Thoracic aorta (tissue), 2 donors: Measurements from ENCODE around the gene CHIC2. TPM values are rescaled to one million over a fixed set of nuclear protein-coding genes. Genes with fewer than 3 reads are reported as not detected.

Experiments used
- ATAC-seq: fragments of 150-250 bp; one replicate; pipeline ENCODE4 v1.8.0; 2017; ENCODE audit warnings: low read depth; ENCODE audit not compliant: insufficient number of reproducible peaks, low FRiP score
- DNase-seq: peaks from one replicate; pipeline ENCODE4 v3.0.0-alpha.2; 2020; ENCODE audit warnings: low spot score
- H3K27ac ChIP-seq, 2 donors: fragments of 200-600 bp; sonication (generic); 1 replicate in 1 of 2; 2 replicates in 1 of 2; pipeline ENCODE4 v1.5.1; 2016; ENCODE audit warnings: mild to moderate bottlenecking in 2 of 2, moderate library complexity in 2 of 2
- H3K27me3 ChIP-seq: fragments of 200-600 bp; sonication (generic); replicated peaks from 2 replicates; pipeline ENCODE4 v1.6.0; 2016; ENCODE audit warnings: mild to moderate bottlenecking; ENCODE audit not compliant: insufficient read depth
- H3K36me3 ChIP-seq: fragments of 200-600 bp; sonication (generic); one replicate; pipeline ENCODE4 v1.5.1; 2016
- H3K4me1 ChIP-seq, 2 donors: fragments of 200-600 bp; sonication (generic); 1 replicate in 1 of 2; 2 replicates in 1 of 2; pipeline versions ENCODE4 v1.5.1 to v1.6.0; 2016; ENCODE audit warnings: low read depth in 2 of 2, mild to moderate bottlenecking in 1 of 2; ENCODE audit not compliant: control insufficient read depth in 1 of 2
- H3K4me3 ChIP-seq: fragments of 200-600 bp; sonication (generic); 2 replicates; pipeline ENCODE4 v1.5.1; 2016; ENCODE audit warnings: mild to moderate bottlenecking
- H3K9me3 ChIP-seq: fragments of 200-600 bp; sonication (generic); 2 replicates; pipeline ENCODE4 v1.5.1; 2016
- total RNA-seq, 2 donors: library from RNA; depleted of rRNA; stranded (reverse); fragments of >200 nt; gene quantifications; one replicate each; pipeline versions ENCODE4 v1.1.0 to v1.2.3, GENCODE V29; 2016
- TF ChIP-seq, protein P1 (sequence below): fragments of 200-600 bp; sonication (generic); IDR thresholded peaks from one replicate; pipeline ENCODE4 v1.5.1; 2019; ENCODE audit warnings: antibody characterized with exemption

CHIC2 gene
- total RNA-seq, 2 donors from 2014 or later, result 52.8 to 75.0 TPM

DNA sequence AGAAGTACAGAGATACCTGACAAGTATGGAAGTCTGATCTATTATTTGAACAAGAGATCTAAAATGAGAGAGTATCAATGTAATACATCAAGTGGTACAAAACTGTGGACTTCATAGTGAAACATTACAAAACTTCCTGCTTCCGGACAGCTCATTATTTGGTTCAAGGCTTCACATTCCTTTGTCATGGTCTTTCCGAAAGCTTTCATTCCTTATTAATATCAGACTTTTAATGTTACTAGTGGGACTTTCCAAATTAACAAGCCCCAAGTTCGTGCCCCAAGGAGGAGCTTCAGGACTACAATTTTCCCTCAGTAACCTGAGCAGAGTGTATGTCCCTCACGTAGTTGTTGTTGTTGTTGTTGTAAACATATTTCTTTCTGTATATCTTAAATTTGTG, 1.2 kb downstream of the CHIC2 start:
- Histone ChIP-seq H3K4me3 (peak overlapping the region; percentile 96), H3K9me3 (no peaks in the 10 kb centered on the region), H3K36me3 (no peaks in the 10 kb centered on the region), H3K27me3 (no peaks in the 10 kb centered on the region), H3K27ac (peak overlapping the region; percentile 93 to 97), H3K4me1 (peaks cover 49 to 63% of the 10 kb centered on the region in 2 donors)
- DNase-seq (no peak), ATAC-seq (no peak)
- TF ChIP-seq, protein P1, sequence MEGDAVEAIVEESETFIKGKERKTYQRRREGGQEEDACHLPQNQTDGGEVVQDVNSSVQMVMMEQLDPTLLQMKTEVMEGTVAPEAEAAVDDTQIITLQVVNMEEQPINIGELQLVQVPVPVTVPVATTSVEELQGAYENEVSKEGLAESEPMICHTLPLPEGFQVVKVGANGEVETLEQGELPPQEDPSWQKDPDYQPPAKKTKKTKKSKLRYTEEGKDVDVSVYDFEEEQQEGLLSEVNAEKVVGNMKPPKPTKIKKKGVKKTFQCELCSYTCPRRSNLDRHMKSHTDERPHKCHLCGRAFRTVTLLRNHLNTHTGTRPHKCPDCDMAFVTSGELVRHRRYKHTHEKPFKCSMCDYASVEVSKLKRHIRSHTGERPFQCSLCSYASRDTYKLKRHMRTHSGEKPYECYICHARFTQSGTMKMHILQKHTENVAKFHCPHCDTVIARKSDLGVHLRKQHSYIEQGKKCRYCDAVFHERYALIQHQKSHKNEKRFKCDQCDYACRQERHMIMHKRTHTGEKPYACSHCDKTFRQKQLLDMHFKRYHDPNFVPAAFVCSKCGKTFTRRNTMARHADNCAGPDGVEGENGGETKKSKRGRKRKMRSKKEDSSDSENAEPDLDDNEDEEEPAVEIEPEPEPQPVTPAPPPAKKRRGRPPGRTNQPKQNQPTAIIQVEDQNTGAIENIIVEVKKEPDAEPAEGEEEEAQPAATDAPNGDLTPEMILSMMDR, result no peak

DNA sequence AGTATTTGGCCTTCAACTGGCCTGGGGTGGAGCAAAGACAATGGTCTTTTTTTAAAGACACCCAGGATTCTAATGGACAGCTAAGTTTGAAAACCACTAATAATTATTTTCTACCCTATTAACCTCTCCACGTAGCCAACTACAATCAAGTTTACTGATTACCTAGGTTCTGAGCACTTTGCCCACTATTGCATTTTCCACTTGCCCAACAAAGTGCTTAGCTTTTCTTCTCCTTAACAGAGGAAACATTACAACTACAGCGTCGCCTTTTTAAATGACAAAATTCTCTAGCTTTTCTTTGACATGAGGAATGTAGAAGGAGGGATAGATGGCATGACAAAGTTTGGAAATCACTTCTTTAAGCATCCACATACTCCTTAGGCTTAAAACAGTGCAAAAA, 2.0 kb downstream of the CHIC2 start:
- H3K27ac ChIP-seq, result no peak overlapping the region
- no peaks in the 10 kb centered on the region for H3K36me3 ChIP-seq
- ATAC-seq, result no peak
- no peak for DNase-seq
- H3K4me3 ChIP-seq, result peak overlapping the region; percentile 96
- no peaks in the 10 kb centered on the region for H3K9me3 ChIP-seq
- TF ChIP-seq, protein P1, result no peak
- peaks cover 49 to 70% of the 10 kb centered on the region in 2 donors for H3K4me1 ChIP-seq
- no peaks in the 10 kb centered on the region for H3K27me3 ChIP-seq

DNA sequence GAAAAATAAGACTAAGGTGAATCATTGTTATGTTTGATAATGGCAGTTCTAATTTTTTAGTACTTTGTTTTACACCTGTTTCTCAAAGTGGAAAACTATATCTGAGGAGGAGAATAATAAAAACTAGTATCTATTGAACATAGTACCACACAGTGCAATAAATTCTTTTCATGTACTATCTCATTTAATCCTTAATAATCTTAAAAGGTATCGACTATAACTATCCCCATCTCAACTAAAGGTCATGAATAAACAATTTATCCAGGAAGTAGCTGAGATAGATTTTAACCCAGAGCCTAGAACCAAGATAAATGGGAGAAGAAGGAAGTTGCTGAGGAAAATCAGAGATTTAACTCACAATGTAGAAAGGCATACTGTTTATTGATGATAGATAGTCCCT, 2.5 kb downstream of the CHIC2 start:
- ATAC-seq, result no peak
- H3K27ac ChIP-seq, result no peak overlapping the region
- no peaks in the 10 kb centered on the region for H3K36me3 ChIP-seq
- TF ChIP-seq, protein P1, result no peak
- DNase-seq, result no peak
- H3K4me1 ChIP-seq, result peaks cover 55 to 71% of the 10 kb centered on the region in 2 donors
- no peaks in the 10 kb centered on the region for H3K9me3 ChIP-seq
- peak overlapping the region; percentile 96 for H3K4me3 ChIP-seq
- no peaks in the 10 kb centered on the region for H3K27me3 ChIP-seq

DNA sequence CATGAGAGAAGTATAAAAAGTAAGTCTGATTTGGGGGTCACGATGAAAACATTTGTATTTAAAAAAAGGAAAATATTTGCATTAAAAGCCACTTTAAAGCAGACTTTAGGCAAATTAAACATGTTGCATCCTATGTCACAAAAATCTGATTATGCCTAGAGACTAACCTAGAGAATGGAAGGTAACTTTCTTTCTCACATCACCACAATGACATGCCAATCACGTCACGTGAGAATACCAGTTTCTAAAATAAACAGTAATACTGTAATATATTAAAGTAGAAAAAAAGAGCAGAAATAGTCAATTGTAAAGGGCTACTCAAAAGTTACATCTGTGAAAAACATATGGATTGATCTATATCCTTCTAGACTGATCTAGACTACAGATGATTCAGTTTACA, 3.3 kb downstream of the CHIC2 start:
- H3K9me3 ChIP-seq, result no peaks in the 10 kb centered on the region
- no peaks in the 10 kb centered on the region for H3K27me3 ChIP-seq
- ATAC-seq, result no peak
- peak overlapping the region; percentile 96 for H3K4me3 ChIP-seq
- TF ChIP-seq, protein P1, result no peak
- H3K27ac ChIP-seq, result no peak overlapping the region
- DNase-seq, result no peak
- no peaks in the 10 kb centered on the region for H3K36me3 ChIP-seq
- H3K4me1 ChIP-seq, result peaks cover 61 to 69% of the 10 kb centered on the region in 2 donors

DNA sequence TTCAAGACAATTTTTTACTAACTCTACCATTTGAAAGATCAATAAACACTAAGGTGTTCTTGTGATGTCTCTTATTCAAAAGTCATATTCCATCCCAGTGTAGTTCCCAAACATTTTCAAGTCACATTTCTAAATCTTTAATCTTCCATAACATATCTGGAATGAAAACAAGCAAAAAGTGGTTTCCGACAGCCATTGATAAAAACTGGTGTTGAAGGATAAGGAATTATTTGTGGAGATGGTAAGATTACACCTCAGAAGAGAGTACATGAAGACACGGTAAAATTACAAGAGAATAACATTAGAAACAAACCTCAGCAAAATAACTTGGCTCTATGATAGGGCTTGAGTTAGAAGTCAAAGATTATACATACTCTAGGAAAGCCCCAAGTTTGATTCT, 4.3 kb downstream of the CHIC2 start:
- H3K27ac ChIP-seq, result no peak overlapping the region
- H3K27me3 ChIP-seq, result no peaks in the 10 kb centered on the region
- TF ChIP-seq, protein P1, result no peak
- no peak overlapping the region for H3K4me3 ChIP-seq
- DNase-seq (no peak), ATAC-seq (no peak)
- H3K9me3 ChIP-seq, result no peaks in the 10 kb centered on the region
- H3K36me3 ChIP-seq, result no peaks in the 10 kb centered on the region
- peaks cover 53 to 59% of the 10 kb centered on the region in 2 donors for H3K4me1 ChIP-seq
